Fibroblast of mammary gland (primary cell): ENCODE data around the gene UQCC3.
A peak's percentile ranks its signal among the peaks of the same experiment; 100 is the strongest.

Experiments
- DNase-seq: peaks from one replicate; pipeline ENCODE4 v3.0.0-alpha.2; 2010; ENCODE audit warnings: low read depth
- H3K4me3 ChIP-seq: 2 replicates; pipeline ENCODE4 v1.5.1; 2011; ENCODE audit warnings: low read depth, mild to moderate bottlenecking, low read length, moderate library complexity; ENCODE audit not compliant: control insufficient read depth
- CTCF ChIP-seq: conservative IDR thresholded peaks from 2 replicates; pipeline ENCODE4 v1.5.1; 2011; ENCODE audit warnings: low read depth, low read length, inconsistent platforms; ENCODE audit not compliant: control insufficient read depth, insufficient read depth

Gene UQCC3

GRCh38 chr11:62716206-62716605 is 44.7 kb downstream of the UQCC3 start:
- TF ChIP-seq CTCF: no peak
- H3K4me3 ChIP-seq: no peak overlapping the region

DNA sequence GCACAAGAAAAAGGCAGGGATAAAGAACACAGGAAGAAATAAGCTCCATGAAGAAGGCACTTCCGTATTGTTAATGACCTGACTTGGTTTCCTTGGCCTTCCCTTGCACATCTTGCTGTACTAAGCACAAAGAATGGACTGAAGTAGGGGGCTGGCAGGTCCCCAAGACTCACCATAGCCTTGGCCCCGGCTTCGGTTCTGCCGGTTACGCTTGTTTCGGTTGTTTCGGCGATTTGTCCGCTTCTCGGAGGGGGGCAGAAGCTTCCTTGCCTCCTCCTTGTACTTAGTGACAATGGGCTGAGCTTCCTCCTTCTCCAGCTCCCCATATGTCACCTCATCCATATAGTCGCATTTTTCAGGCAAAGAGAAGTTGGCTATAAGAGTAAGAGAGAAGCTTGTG is 45.3 kb downstream of the UQCC3 start:
- no peak overlapping the region for H3K4me3 ChIP-seq
- TF ChIP-seq CTCF: no peak
- DNase-seq: no peak

More at GRCh38 chr11:62716206-62716605, 44.7 kb downstream of the UQCC3 start:
- no peak for DNase-seq

GRCh38 chr11:62719302-62719978 is 48.0 kb downstream of the UQCC3 start:
- DNase-seq: peak; percentile 64

DNA sequence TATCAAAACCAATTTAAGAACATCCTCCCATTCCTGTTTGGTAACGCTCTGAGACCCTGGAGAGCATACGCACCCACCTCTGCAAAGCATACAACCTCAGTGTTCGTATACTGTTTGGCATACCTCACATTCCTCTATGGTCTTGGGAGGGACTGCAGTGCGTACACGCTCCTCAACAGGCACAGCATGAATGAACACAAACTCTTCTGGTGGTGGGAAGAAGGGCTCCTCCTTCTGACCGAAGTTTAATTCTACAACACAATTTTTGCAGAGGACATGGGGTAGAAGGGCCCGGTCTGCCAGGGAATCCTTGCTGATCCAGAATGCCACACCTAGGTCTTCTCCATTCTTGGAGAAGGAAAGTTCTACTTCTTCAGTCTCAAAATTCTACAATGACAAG is 50.5 kb downstream of the UQCC3 start:
- DNase-seq: peak; percentile 57
- TF ChIP-seq CTCF: peak; percentile 15
- H3K4me3 ChIP-seq: no peak overlapping the region

More at GRCh38 chr11:62719302-62719978, 48.0 kb downstream of the UQCC3 start:
- H3K4me3 ChIP-seq: no peak overlapping the region
- TF ChIP-seq CTCF: no peak
